HG02610 (cell line): ENCODE results near the gene DIMT1.
A peak's percentile ranks its signal among the peaks of the same experiment; 100 is the strongest.

ENCODE experiments used
- ATAC-seq: cut with Tn5 transposase; IDR thresholded peaks from one replicate; pipeline ENCODE4 v1.9.1; 2021; ENCODE audit warnings: mild to moderate bottlenecking, moderate library complexity; ENCODE audit not compliant: unreplicated experiment

DIMT1 gene

DNA sequence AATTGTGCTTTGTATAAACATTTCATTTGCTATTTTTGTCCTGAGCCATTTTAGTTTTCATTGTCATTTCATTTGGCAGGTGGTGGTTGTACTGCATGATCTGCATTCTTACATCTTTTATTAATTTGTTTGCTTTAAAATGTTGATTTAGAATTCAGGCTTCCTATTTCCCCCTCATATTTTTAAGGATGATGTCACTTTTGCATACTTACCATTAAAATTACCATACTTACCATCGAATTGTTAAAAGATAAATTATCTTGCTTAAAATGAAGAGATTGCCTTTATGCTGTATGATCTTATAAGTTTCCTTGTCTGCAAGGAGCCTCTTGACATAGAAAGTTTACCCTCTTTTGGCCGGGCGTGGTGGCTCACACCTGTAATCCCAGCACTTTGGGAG, 31.1 kb downstream of the DIMT1 start:
- ATAC-seq, result no peak

DNA sequence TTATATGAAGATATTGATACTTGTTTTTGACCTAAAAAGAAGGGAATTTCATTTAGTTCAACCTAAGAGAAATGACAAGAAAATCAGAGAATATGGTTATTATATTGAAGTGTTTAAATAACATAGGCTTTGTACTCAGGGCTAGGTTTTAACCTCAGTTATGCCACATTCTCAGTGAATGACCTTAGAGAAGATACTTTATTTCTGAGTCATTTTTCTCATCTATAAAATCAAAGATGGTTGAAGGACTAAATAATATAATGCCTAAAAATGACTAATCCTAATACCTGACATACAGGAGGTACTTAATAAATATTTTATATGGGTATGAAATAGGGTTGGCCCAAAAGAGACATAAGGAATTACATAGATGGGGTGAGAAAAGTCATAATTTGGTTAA, 32.3 kb downstream of the DIMT1 start:
- no peak for ATAC-seq

DNA sequence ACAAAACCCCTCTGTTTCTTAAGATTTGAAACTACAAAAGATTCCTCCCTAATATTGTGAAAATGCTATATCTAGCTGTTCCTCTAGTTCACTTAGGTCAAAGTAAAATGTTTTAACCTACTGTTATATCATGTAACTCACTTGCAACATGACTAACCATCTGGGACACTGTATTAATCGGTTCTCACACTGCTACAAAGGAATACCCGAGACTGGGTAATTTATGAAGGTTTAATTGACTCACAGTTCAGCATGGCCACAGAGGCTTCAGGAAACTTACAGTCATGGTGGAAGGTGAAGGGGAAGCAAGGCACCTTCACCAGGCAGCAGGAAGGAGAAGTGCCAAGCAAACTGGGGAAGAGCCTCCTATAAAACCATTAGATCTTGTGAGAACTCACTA, 34.7 kb downstream of the DIMT1 start:
- no peak for ATAC-seq

DNA sequence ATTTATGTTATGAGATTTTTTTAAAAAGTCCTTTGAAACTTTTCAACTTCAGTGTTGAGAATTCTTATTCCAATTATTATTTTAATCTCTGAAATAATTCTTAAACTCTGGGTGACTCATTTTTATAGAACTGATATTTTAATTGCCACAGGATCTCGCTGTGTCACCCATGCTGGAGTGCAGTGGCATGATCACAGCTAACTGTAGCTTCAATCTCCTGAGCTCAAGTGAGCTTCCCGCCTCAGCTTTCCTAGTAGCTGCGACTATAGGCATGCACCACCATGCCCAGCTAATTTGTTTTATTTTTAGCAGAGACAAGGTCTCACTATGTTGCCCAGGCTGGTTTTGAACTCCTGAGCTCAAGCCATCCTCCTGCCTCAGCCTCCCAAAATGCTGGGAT, 41.0 kb downstream of the DIMT1 start:
- ATAC-seq, result no peak

DNA sequence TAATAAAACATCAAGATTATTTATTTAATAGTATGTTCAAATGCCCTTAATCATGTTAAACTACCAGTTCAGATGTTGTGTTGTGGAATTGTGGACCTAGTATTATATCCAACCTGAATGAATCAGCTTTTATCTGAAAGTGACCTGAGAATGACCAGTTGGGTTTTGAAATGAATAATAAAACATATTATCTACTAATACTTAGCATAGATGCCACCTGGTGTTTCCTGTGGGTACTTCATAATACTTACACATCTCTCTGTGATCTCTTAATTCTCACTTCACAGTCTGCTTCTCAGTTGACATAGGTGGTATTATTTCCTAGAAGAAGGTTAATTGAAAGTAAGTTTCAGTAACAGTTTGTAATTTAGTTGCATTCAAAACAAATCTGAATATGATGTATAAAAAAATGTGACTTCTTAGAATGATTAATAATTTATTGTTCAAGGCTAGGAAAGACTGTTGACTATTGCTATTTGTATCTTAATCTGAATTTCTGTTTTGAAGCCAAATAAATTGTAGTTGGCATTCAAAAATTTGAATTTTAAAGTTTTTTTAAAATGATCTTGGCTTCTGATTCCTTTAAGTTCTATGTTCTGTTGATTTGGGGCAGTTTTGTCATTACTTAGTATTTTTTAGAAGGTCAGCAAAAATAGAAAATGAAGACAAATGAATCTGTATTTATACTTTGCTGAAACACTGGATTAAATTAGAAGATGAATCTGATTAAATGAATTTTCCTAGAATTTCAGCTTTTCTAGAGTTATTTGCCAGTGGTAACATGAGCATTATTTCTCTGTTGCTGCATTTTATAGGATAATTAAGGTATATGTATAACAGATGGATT, 49.5 kb downstream of the DIMT1 start:
- ATAC-seq, result peak; percentile 92

DNA sequence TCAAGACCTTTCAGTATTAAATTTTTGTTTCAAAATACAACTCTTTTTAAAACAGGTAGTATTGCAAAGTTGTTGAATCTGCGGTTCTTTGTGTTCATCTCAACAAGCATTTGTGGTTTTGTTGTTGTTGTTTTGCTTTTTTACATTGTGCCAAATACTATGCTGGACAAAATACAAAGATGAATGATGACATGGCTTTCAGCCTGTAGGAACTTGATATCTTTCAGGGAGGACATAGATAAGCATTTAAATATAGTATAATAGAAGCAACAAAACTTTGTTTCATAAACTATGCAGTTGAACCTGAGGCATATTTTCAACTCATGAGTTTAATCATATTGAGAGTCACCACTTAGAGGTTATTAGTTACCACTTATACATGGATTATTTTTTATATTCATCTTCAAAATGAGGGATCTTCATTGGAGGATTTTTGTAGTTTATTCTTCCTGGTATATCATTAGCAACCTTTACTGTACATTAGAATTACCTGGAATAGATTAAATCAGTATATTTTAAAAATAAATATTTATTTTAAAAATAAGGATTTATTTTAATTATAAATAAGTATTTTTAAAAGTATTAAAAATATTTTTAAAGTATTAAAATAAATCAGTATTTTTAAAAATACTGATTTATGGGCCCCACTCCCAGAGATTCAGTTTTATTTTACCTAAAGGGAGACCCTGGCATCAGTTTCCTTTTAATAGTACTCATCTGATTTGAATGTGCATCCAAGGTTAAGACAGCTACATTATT, 54.8 kb downstream of the DIMT1 start:
- ATAC-seq, result no peak

DNA sequence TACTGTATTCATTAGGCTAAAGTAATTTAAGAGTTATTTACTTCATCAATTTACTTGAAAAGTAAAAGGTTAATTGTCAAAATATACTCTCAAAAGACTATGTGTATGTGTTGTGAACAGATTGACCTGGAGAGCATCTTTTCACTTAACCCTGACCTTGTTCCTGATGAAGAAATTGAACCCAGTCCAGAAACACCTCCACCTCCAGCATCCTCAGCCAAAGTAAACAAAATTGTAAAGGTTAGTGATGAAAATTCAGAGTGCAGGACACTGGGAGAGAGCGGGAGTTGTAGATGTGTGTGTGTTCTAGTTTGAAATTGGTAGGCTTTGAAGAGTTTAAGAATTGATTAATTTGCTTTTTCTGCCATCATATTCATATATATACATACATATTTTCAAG, 55.8 kb downstream of the DIMT1 start:
- ATAC-seq, result no peak

DNA sequence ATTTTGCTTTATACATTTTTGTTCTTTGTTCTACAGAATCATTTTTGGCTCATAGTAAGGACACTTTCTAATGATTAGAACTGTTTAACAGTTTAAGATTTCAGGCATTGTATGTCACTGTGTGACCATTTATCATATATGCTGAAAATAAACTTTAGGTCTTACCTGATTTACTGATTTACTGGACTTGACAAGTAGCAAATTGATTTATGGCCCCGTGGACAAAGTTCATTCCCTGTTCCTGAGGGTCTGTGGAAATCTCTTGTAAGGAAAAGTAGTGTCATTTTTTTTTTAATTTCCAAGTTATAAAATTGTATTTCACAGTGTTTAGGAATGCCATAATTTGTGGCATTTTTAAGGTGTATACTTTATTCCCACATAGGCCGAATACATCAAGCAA, 57.0 kb downstream of the DIMT1 start:
- ATAC-seq, result no peak

DNA sequence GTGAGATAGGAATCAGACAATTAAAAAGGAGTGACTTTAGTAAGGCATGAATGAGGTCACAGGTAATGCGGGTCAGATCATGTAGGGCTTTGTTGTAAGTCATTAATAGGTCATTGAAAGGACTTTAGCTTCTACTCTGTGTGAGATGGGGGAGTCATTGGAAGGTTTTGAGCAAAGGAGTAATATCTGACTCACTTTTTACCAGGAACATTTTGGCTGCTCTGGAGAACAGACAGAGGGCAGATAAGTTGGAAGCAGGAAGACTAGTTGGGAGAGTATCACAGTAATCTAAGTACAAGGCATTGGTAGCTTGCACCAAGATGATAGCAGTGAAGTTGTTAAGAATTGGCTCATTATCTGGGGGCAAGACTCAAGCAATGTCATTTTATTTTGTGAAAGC, 60.3 kb downstream of the DIMT1 start:
- ATAC-seq, result no peak

DNA sequence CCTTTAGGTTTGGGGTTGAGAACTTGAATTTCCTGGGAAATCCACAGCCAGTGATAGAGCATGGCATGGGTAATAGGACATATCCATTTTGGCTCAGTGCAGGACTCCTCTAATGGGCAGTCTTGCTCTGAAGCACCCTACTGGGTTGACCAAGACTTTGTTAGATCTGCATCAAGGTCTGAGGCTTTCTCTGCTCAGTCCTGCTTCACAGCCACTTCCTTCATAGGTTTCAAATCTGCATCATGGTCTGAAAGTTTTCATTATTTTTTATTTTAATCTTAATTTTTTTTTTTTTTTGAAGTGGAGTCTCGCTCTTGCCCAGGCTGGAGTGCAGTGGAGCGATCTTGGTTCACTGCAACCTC, 61.2 kb downstream of the DIMT1 start:
- peak; percentile 46 for ATAC-seq

DNA sequence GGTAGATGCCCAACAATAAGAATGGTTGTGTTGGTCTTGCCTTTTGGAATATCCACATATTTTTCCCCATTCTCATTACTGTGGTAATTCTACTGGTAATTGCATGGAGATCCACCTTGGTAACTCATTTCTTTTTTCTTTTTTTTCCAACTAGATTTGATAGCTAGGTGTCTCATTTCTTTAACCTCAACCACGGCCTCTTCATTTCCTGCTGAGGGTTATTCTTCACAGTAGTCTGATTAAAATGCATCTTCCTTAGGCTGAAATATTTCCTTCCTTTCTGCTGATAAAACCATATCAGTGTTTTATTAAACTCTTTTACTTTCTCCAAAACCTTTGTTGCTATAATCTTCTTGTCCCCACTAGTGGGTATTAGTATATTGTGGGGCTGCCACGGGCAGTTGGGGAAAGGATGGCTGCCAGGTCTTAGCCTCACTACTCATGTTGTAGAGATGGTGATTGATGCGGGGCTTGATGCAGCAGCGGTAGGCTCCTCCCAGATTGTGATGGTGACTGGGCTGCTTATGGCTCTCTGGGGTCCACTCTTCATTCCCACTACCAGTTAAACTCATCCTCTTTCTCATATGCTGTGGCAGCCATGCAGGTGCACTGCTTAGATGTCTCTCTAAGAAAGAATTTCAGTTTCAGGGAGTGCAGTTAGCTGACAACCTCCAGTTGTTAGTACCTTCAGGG, 61.8 kb downstream of the DIMT1 start:
- ATAC-seq, result peak; percentile 59

DNA sequence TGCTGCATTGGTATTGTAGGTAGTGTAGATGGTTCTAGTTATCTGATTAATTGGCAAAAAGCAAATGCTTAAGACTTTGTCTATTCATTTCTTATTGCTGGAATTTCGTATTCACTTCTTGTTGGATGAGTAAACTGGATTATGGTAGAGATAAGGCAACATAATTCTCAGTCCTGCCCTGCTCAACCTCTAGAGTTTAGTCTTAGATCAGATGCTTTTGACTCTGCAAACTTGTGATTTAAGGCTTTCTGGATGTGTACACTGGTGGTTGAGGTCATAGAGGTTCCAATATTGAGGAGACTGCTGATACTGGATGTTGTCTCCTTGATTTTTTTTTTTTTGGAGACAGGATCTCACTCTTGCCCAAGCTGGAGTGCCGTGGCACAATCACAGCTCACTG, 62.7 kb downstream of the DIMT1 start:
- ATAC-seq, result no peak

DNA sequence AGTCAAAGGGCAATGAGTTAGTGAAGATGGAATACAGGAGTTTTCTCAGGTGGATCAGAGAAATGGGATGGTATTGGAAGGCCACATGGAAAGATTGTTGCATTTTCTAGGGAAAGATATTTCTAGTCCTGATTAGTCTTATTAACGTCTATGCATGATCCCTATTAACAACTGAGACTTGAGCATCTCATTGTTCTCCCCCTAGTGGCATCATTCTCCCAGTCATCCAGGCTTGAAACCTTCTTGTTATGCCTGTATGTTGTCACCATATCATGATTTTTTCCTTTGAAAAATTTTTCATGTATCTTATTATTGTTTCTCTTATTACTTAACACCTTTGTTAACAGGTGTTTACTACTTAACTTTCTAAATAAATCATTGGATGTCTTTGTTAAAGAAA, 63.3 kb downstream of the DIMT1 start:
- ATAC-seq, result no peak
